Measurements from ENCODE around the gene OAS3. TPM values are rescaled to one million over a fixed set of nuclear protein-coding genes. Genes with fewer than 3 reads are reported as not detected.
"Not testable (repeated sequence)": the region's sequence is repeated elsewhere in the genome, so short reads cannot be mapped to it uniquely, and the experiment has no call there.

The OAS3 gene
- total RNA-seq, 1 donor = 17.7 TPM

- H3K9me3 ChIP-seq (ENCODE audit: low read depth, low read length) = no peaks in the 10 kb centered on the region
- no peaks in the 10 kb centered on the region for H3K27me3 ChIP-seq (ENCODE audit: insufficient read depth, low read length)
- no peak overlapping the region for H3K4me3 ChIP-seq (ENCODE audit: low read length)
- H3K4me1 ChIP-seq (ENCODE audit: insufficient read depth, low read length) = peaks cover 30% of the 10 kb centered on the region
These were observed 1.3 kb upstream of the OAS3 start for GRCh38 chr12:112936927-112937326.

GRCh38 chr12:112938751-112939150 is 477 bp downstream of the OAS3 start:
- H3K4me1 ChIP-seq (ENCODE audit: insufficient read depth, low read length) = peaks cover 30% of the 10 kb centered on the region
- no peaks in the 10 kb centered on the region for H3K27me3 ChIP-seq (ENCODE audit: insufficient read depth, low read length)
- no peaks in the 10 kb centered on the region for H3K9me3 ChIP-seq (ENCODE audit: low read depth, low read length)
- peak overlapping the region; percentile 61 for H3K4me3 ChIP-seq (ENCODE audit: low read length)

- Histone ChIP-seq H3K4me1 (ENCODE audit: insufficient read depth, low read length) (peaks cover 30% of the 10 kb centered on the region), H3K9me3 (ENCODE audit: low read depth, low read length) (no peaks in the 10 kb centered on the region), H3K4me3 (ENCODE audit: low read length) (peak overlapping the region; percentile 61), H3K27me3 (ENCODE audit: insufficient read depth, low read length) (no peaks in the 10 kb centered on the region)
These were observed 1.6 kb downstream of the OAS3 start for GRCh38 chr12:112939761-112940381.

- Histone ChIP-seq H3K4me1 (ENCODE audit: insufficient read depth, low read length) (peaks cover 30% of the 10 kb centered on the region), H3K4me3 (ENCODE audit: low read length) (no peak overlapping the region), H3K27me3 (ENCODE audit: insufficient read depth, low read length) (no peaks in the 10 kb centered on the region), H3K9me3 (ENCODE audit: low read depth, low read length) (no peaks in the 10 kb centered on the region)
These were observed 3.5 kb downstream of the OAS3 start for GRCh38 chr12:112941528-112942335.

- no peaks in the 10 kb centered on the region for H3K9me3 ChIP-seq (ENCODE audit: low read depth, low read length)
- H3K4me3 ChIP-seq (ENCODE audit: low read length) = no peak overlapping the region
- H3K4me1 ChIP-seq (ENCODE audit: insufficient read depth, low read length) = peaks cover 29% of the 10 kb centered on the region
- no peaks in the 10 kb centered on the region for H3K27me3 ChIP-seq (ENCODE audit: insufficient read depth, low read length)
These were observed 4.3 kb downstream of the OAS3 start for GRCh38 chr12:112942572-112942971.

- H3K9me3 ChIP-seq (ENCODE audit: low read depth, low read length) = no peaks in the 10 kb centered on the region
- H3K27me3 ChIP-seq (ENCODE audit: insufficient read depth, low read length) = no peaks in the 10 kb centered on the region
- no peak overlapping the region for H3K4me3 ChIP-seq (ENCODE audit: low read length)
- H3K4me1 ChIP-seq (ENCODE audit: insufficient read depth, low read length) = peaks cover 16% of the 10 kb centered on the region
These were observed 5.9 kb downstream of the OAS3 start for GRCh38 chr12:112944024-112944690.

GRCh38 chr12:112945515-112945914 is 7.2 kb downstream of the OAS3 start:
- no peaks in the 10 kb centered on the region for H3K27me3 ChIP-seq (ENCODE audit: insufficient read depth, low read length)
- H3K9me3 ChIP-seq (ENCODE audit: low read depth, low read length) = no peaks in the 10 kb centered on the region
- H3K4me3 ChIP-seq (ENCODE audit: low read length) = no peak overlapping the region
- peaks cover 2% of the 10 kb centered on the region for H3K4me1 ChIP-seq (ENCODE audit: insufficient read depth, low read length)

GRCh38 chr12:112946236-112947000 is 8.1 kb downstream of the OAS3 start:
- H3K27me3 ChIP-seq (ENCODE audit: insufficient read depth, low read length) = no peaks in the 10 kb centered on the region

GRCh38 chr12:112947314-112947713 is 9.0 kb downstream of the OAS3 start:
- no peaks in the 10 kb centered on the region for H3K27me3 ChIP-seq (ENCODE audit: insufficient read depth, low read length)
- no peaks in the 10 kb centered on the region for H3K4me1 ChIP-seq (ENCODE audit: insufficient read depth, low read length)
- H3K9me3 ChIP-seq (ENCODE audit: low read depth, low read length) = no peaks in the 10 kb centered on the region
- no peak overlapping the region for H3K4me3 ChIP-seq (ENCODE audit: low read length)

More at GRCh38 chr12:112946236-112947000, 8.1 kb downstream of the OAS3 start:
- Histone ChIP-seq H3K4me3 (ENCODE audit: low read length) (no peak overlapping the region), H3K9me3 (ENCODE audit: low read depth, low read length) (no peaks in the 10 kb centered on the region), H3K4me1 (ENCODE audit: insufficient read depth, low read length) (no peaks in the 10 kb centered on the region)

GRCh38 chr12:112947761-112948160 is 9.5 kb downstream of the OAS3 start:
- H3K27me3 ChIP-seq (ENCODE audit: insufficient read depth, low read length) = no peaks in the 10 kb centered on the region
- H3K9me3 ChIP-seq (ENCODE audit: low read depth, low read length) = no peaks in the 10 kb centered on the region
- H3K4me1 ChIP-seq (ENCODE audit: insufficient read depth, low read length) = no peaks in the 10 kb centered on the region
- H3K4me3 ChIP-seq (ENCODE audit: low read length) = no peak overlapping the region

GRCh38 chr12:112948806-112949205 is 10.5 kb downstream of the OAS3 start:
- no peaks in the 10 kb centered on the region for H3K9me3 ChIP-seq (ENCODE audit: low read depth, low read length)
- no peaks in the 10 kb centered on the region for H3K27me3 ChIP-seq (ENCODE audit: insufficient read depth, low read length)
- H3K4me1 ChIP-seq (ENCODE audit: insufficient read depth, low read length) = no peaks in the 10 kb centered on the region
- no peak overlapping the region for H3K4me3 ChIP-seq (ENCODE audit: low read length)

- H3K4me3 ChIP-seq (ENCODE audit: low read length) = no peak overlapping the region
- no peaks in the 10 kb centered on the region for H3K27me3 ChIP-seq (ENCODE audit: insufficient read depth, low read length)
- H3K4me1 ChIP-seq (ENCODE audit: insufficient read depth, low read length) = no peaks in the 10 kb centered on the region
- H3K9me3 ChIP-seq (ENCODE audit: low read depth, low read length) = no peaks in the 10 kb centered on the region
These were observed 12.4 kb downstream of the OAS3 start for GRCh38 chr12:112950701-112951100.

GRCh38 chr12:112957125-112957524 is 18.9 kb downstream of the OAS3 start:
- not testable (repeated sequence) for H3K27me3 ChIP-seq (ENCODE audit: insufficient read depth, low read length); H3K4me3 ChIP-seq (ENCODE audit: low read length); H3K4me1 ChIP-seq (ENCODE audit: insufficient read depth, low read length); H3K9me3 ChIP-seq (ENCODE audit: low read depth, low read length)

- Histone ChIP-seq H3K4me1 (ENCODE audit: insufficient read depth, low read length) (no peaks in the 10 kb centered on the region), H3K27me3 (ENCODE audit: insufficient read depth, low read length) (no peaks in the 10 kb centered on the region), H3K4me3 (ENCODE audit: low read length) (no peak overlapping the region), H3K9me3 (ENCODE audit: low read depth, low read length) (no peaks in the 10 kb centered on the region)
These were observed 22.8 kb downstream of the OAS3 start for GRCh38 chr12:112961074-112961473.

- Histone ChIP-seq H3K4me1 (ENCODE audit: insufficient read depth, low read length) (no peaks in the 10 kb centered on the region), H3K27me3 (ENCODE audit: insufficient read depth, low read length) (no peaks in the 10 kb centered on the region), H3K4me3 (ENCODE audit: low read length) (no peak overlapping the region), H3K9me3 (ENCODE audit: low read depth, low read length) (no peaks in the 10 kb centered on the region)
These were observed 23.3 kb downstream of the OAS3 start for GRCh38 chr12:112961536-112961935.

All from mononuclear cell (primary cell).